ENCODE measurements around the gene COL19A1. TPM values are rescaled to one million over a fixed set of nuclear protein-coding genes. Genes with fewer than 3 reads are reported as not detected.
"Not testable (repeated sequence)": the region's sequence is repeated elsewhere in the genome, so short reads cannot be mapped to it uniquely, and the experiment has no call there.

COL19A1 gene
- total RNA-seq, 1 donor: 1.3 TPM

- DNase-seq (ENCODE audit: low read depth): no peak
- no peak overlapping the region for H3K4me3 ChIP-seq (ENCODE audit: low read depth, low read length)
- TF ChIP-seq CTCF (IDR thresholded peaks at IDR 0.05; ENCODE audit: insufficient read depth, low read depth, low read length): no peak
Observed at GRCh38 chr6:69957985-69958559, 91.7 kb downstream of the COL19A1 start.

- peak; percentile 5 for DNase-seq (ENCODE audit: low read depth)
- no peak overlapping the region for H3K4me3 ChIP-seq (ENCODE audit: low read depth, low read length)
- no peak for TF ChIP-seq CTCF (IDR thresholded peaks at IDR 0.05; ENCODE audit: insufficient read depth, low read depth, low read length)
Observed at GRCh38 chr6:69958978-69959377, 92.6 kb downstream of the COL19A1 start.

- not testable (repeated sequence) for H3K4me3 ChIP-seq (ENCODE audit: low read depth, low read length); DNase-seq (ENCODE audit: low read depth)
Observed at GRCh38 chr6:69965974-69966373, 99.6 kb downstream of the COL19A1 start.

GRCh38 chr6:69973138-69973537, 106.8 kb downstream of the COL19A1 start:
- no peak for TF ChIP-seq CTCF (IDR thresholded peaks at IDR 0.05; ENCODE audit: insufficient read depth, low read depth, low read length)
- no peak overlapping the region for H3K4me3 ChIP-seq (ENCODE audit: low read depth, low read length)
- DNase-seq (ENCODE audit: low read depth): no peak

GRCh38 chr6:69973763-69974162, 107.4 kb downstream of the COL19A1 start:
- no peak for DNase-seq (ENCODE audit: low read depth)
- no peak for TF ChIP-seq CTCF (IDR thresholded peaks at IDR 0.05; ENCODE audit: insufficient read depth, low read depth, low read length)
- no peak overlapping the region for H3K4me3 ChIP-seq (ENCODE audit: low read depth, low read length)

GRCh38 chr6:69974193-69974592, 107.8 kb downstream of the COL19A1 start:
- TF ChIP-seq CTCF (IDR thresholded peaks at IDR 0.05; ENCODE audit: insufficient read depth, low read depth, low read length): no peak
- H3K4me3 ChIP-seq (ENCODE audit: low read depth, low read length): no peak overlapping the region
- DNase-seq (ENCODE audit: low read depth): peak; percentile 39

GRCh38 chr6:69976591-69977090, 110.3 kb downstream of the COL19A1 start:
- no peak for DNase-seq (ENCODE audit: low read depth)
- H3K4me3 ChIP-seq (ENCODE audit: low read depth, low read length): no peak overlapping the region
- TF ChIP-seq CTCF (IDR thresholded peaks at IDR 0.05; ENCODE audit: insufficient read depth, low read depth, low read length): no peak

All from fibroblast of villous mesenchyme (primary cell).